K562 (cell line): ENCODE measurements around the gene EMD. TPM values are rescaled to one million over a fixed set of nuclear protein-coding genes. Genes with fewer than 3 reads are reported as not detected.

ENCODE experiments used
- E2F6 ChIP-seq, 2 experiments: IDR thresholded peaks; 2 replicates each; pipeline ENCODE4 v1.6.1; 2011; ENCODE audit warnings: borderline replicate concordance in 1 of 2, control low read depth in 1 of 2, low read depth in 1 of 2, low read length in 1 of 2, mild to moderate bottlenecking in 1 of 2, mixed read lengths in 1 of 2, moderate library complexity in 1 of 2; ENCODE audit not compliant: insufficient read depth in 1 of 2, insufficient read length in 1 of 2, poor library complexity in 1 of 2, severe bottlenecking in 1 of 2; ENCODE audit errors: extremely low read depth in 1 of 2
- HDAC1 ChIP-seq, 2 experiments: fragments of 450-650 bp; IDR thresholded peaks; 2 replicates each; pipeline ENCODE4 v1.6.1; 2016 to 2017; ENCODE audit warnings: inconsistent platforms in 1 of 2, mild to moderate bottlenecking in 1 of 2, moderate library complexity in 1 of 2
- HDGF ChIP-seq: fragments of 450-650 bp; IDR thresholded peaks from 2 replicates; pipeline ENCODE4 v1.6.1; 2016
- KAT7 ChIP-seq: sonication (generic); formaldehyde crosslinking; IDR thresholded peaks from 2 replicates; pipeline ENCODE4 v1.8.0; 2022; ENCODE audit warnings: missing genetic modification reagents, mild to moderate bottlenecking, borderline replicate concordance
- MEIS2 ChIP-seq: fragments of 450-650 bp; IDR thresholded peaks from 2 replicates; pipeline ENCODE4 v1.6.1; 2014; ENCODE audit warnings: mild to moderate bottlenecking; ENCODE audit not compliant: partially characterized antibody
- PHB ChIP-seq: fragments of 250-450 bp; sonication (Bioruptor Pico); IDR thresholded peaks from 2 replicates; pipeline ENCODE4 v1.5.0; 2021
- PHF8 ChIP-seq: fragments of 200-600 bp; sonication (generic); IDR thresholded peaks from 2 replicates; pipeline ENCODE4 v1.6.1; 2012; ENCODE audit warnings: mixed run types, mild to moderate bottlenecking, inconsistent platforms, low read length, moderate library complexity, borderline replicate concordance
- POLR2A ChIP-seq: fragments of 450-650 bp; conservative IDR thresholded peaks from 2 replicates; pipeline ENCODE4 v1.6.1; 2016
- SPI1 ChIP-seq: IDR thresholded peaks from 2 replicates; pipeline ENCODE4 v1.6.1; 2011; ENCODE audit warnings: low read depth, low read length, control low read depth, borderline replicate concordance
- ZNF444 ChIP-seq: fragments of 250-450 bp; sonication (Bioruptor Pico); IDR thresholded peaks from 2 replicates; pipeline ENCODE4 v1.4.0; 2020; ENCODE audit warnings: mild to moderate bottlenecking, moderate library complexity
- polyA plus RNA-seq, 8 experiments: library from polyadenylated mRNA; depleted of rRNA in 4 of 8; stranded (reverse) in 5 of 8; unstranded in 3 of 8; fragments of >200 nt; fragmentation: Nextera tagmentation in 2 of 8; fragmentation: Illumina TruSeq in 1 of 8; extraction: Ambion mirVana in 2 of 8; extraction: Trizol in 1 of 8; gene quantifications; 2 replicates each; pipeline versions ENCODE4 v1.2.1 to v1.2.3, GENCODE V29; 2011 to 2014; ENCODE audit warnings: inconsistent platforms in 1 of 8, missing spikeins in 1 of 8
- total RNA-seq, 7 experiments: library from RNA; depleted of rRNA in 6 of 7; stranded (reverse); fragments of >200 nt in 6 of 7; fragmentation: Illumina TruSeq in 2 of 7; extraction: Trizol in 2 of 7; gene quantifications; 2 replicates each; pipeline versions ENCODE4 v1.2.1 to v1.2.3, GENCODE V29; 2011 to 2021; ENCODE audit warnings: low replicate concordance in 1 of 7
- TF ChIP-seq, protein P1 (sequence below): fragments of 200-800 bp; sonication (Bioruptor generic); IDR thresholded peaks from 2 replicates; pipeline ENCODE4 v1.6.1; 2016; ENCODE audit warnings: missing genetic modification characterization, missing compliant biosample characterization
- TF ChIP-seq, protein P2 (sequence below): fragments of 450-650 bp; IDR thresholded peaks from 2 replicates; pipeline ENCODE4 v1.6.1; 2016

EMD gene
- total and polyA plus RNA-seq, 9 of the 15 experiments (the other 6 are each of a cell fraction or from before 2014, with no cell fraction given) = 2.3 to 206 (median 61.9) TPM

GRCh38 chrX:154408659-154409221, 29.6 kb downstream of the EMD start (continued):
- TF ChIP-seq, protein P1, sequence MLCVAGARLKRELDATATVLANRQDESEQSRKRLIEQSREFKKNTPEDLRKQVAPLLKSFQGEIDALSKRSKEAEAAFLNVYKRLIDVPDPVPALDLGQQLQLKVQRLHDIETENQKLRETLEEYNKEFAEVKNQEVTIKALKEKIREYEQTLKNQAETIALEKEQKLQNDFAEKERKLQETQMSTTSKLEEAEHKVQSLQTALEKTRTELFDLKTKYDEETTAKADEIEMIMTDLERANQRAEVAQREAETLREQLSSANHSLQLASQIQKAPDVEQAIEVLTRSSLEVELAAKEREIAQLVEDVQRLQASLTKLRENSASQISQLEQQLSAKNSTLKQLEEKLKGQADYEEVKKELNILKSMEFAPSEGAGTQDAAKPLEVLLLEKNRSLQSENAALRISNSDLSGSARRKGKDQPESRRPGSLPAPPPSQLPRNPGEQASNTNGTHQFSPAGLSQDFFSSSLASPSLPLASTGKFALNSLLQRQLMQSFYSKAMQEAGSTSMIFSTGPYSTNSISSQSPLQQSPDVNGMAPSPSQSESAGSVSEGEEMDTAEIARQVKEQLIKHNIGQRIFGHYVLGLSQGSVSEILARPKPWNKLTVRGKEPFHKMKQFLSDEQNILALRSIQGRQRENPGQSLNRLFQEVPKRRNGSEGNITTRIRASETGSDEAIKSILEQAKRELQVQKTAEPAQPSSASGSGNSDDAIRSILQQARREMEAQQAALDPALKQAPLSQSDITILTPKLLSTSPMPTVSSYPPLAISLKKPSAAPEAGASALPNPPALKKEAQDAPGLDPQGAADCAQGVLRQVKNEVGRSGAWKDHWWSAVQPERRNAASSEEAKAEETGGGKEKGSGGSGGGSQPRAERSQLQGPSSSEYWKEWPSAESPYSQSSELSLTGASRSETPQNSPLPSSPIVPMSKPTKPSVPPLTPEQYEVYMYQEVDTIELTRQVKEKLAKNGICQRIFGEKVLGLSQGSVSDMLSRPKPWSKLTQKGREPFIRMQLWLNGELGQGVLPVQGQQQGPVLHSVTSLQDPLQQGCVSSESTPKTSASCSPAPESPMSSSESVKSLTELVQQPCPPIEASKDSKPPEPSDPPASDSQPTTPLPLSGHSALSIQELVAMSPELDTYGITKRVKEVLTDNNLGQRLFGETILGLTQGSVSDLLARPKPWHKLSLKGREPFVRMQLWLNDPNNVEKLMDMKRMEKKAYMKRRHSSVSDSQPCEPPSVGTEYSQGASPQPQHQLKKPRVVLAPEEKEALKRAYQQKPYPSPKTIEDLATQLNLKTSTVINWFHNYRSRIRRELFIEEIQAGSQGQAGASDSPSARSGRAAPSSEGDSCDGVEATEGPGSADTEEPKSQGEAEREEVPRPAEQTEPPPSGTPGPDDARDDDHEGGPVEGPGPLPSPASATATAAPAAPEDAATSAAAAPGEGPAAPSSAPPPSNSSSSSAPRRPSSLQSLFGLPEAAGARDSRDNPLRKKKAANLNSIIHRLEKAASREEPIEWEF = no peak
- TF ChIP-seq SPI1 (peak; percentile 96), ZNF444 (CRISPR knock-in tag) (no peak), POLR2A (peak; percentile 49; the same call in 1 of the 2 replicates), PHF8 (peak; percentile 39; the same call in 1 of the 2 replicates), KAT7 (CRISPR knock-in tag) (0 out of 2 replicates have a peak, but pooled peaks have one; percentile 53), E2F6 (IDR thresholded peaks at IDR 0.05; ENCODE audit: borderline replicate concordance in 1 of 2, extremely low read depth in 1 of 2, insufficient read depth in 1 of 2, insufficient read length in 1 of 2, low read depth in 1 of 2, low read length in 1 of 2, poor library complexity in 1 of 2, severe bottlenecking in 1 of 2) (peak in 1 of 2 experiments; percentile 1), PHB (CRISPR knock-in tag) (no peak), HDAC1 (IDR thresholded peaks at IDR 0.05) (peak in 1 of 2 experiments; percentile 49; a peak in 1 of 4 replicates), MEIS2 (no peak), HDGF (0 out of 2 replicates have a peak, but pooled peaks have one; percentile 40)
- TF ChIP-seq, protein P2, sequence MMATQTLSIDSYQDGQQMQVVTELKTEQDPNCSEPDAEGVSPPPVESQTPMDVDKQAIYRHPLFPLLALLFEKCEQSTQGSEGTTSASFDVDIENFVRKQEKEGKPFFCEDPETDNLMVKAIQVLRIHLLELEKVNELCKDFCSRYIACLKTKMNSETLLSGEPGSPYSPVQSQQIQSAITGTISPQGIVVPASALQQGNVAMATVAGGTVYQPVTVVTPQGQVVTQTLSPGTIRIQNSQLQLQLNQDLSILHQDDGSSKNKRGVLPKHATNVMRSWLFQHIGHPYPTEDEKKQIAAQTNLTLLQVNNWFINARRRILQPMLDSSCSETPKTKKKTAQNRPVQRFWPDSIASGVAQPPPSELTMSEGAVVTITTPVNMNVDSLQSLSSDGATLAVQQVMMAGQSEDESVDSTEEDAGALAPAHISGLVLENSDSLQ = peak; percentile 32; the same call in 1 of the 2 replicates
- TF ChIP-seq, all 486 proteins: peak for 12
